OCI-LY1 (cell line): Measurements from ENCODE around the gene JAK1.

Source experiments
- H2AFZ ChIP-seq: fragments of 200-600 bp; sonication (generic), shearing (Covaris generic); 2 replicates; pipeline ENCODE4 v1.6.0; 2014; ENCODE audit warnings: antibody characterized with exemption, mild to moderate bottlenecking, low read length
- H3F3A ChIP-seq: fragments of 200-600 bp; sonication (generic), shearing (Covaris generic); 2 replicates; pipeline ENCODE4 v1.6.0; 2014; ENCODE audit warnings: mild to moderate bottlenecking, antibody characterized with exemption, low read length, moderate library complexity; ENCODE audit not compliant: insufficient read depth
- H3K27ac ChIP-seq: fragments of 200-600 bp; sonication (generic); 2 replicates; pipeline ENCODE4 v1.5.1; 2014; ENCODE audit warnings: low read length, mixed run types, mild to moderate bottlenecking, low read depth; ENCODE audit not compliant: poor library complexity, severe bottlenecking
- H3K27me3 ChIP-seq: fragments of 200-600 bp; sonication (generic); 2 replicates; pipeline ENCODE4 v1.6.0; 2014; ENCODE audit warnings: antibody characterized with exemption, mild to moderate bottlenecking, low read length, moderate library complexity; ENCODE audit not compliant: insufficient read depth
- H3K36me3 ChIP-seq: fragments of 200-600 bp; sonication (generic); 2 replicates; pipeline ENCODE4 v1.6.1; 2014; ENCODE audit warnings: mild to moderate bottlenecking, antibody characterized with exemption, low read length, moderate library complexity, mixed read lengths; ENCODE audit not compliant: insufficient read depth
- H3K4me1 ChIP-seq: fragments of 200-600 bp; sonication (generic); 2 replicates; pipeline ENCODE4 v1.5.1; 2014; ENCODE audit warnings: mild to moderate bottlenecking, low read length, moderate library complexity; ENCODE audit not compliant: insufficient read depth, severe bottlenecking
- H3K4me2 ChIP-seq: fragments of 200-600 bp; sonication (generic), shearing (Covaris generic); 2 replicates; pipeline ENCODE4 v1.6.1; 2014; ENCODE audit warnings: low read length
- H3K4me3 ChIP-seq: fragments of 200-600 bp; sonication (generic); 2 replicates; pipeline ENCODE4 v1.5.1; 2014; ENCODE audit warnings: low read length, low read depth, mild to moderate bottlenecking, mixed read lengths; ENCODE audit not compliant: poor library complexity, severe bottlenecking
- H3K79me2 ChIP-seq: fragments of 200-600 bp; shearing (Covaris generic); 2 replicates; pipeline ENCODE4 v1.6.1; 2016; ENCODE audit warnings: mixed run types, low read length, mixed read lengths; ENCODE audit not compliant: insufficient read depth
- H3K9ac ChIP-seq: fragments of 200-600 bp; sonication (generic), shearing (Covaris generic); 2 replicates; pipeline ENCODE4 v1.6.1; 2014; ENCODE audit warnings: mild to moderate bottlenecking, low read length, mixed read lengths
- H3K9me2 ChIP-seq: fragments of 200-600 bp; sonication (generic), shearing (Covaris generic); 2 replicates; pipeline ENCODE4 v1.6.1; 2014; ENCODE audit warnings: low read depth, mild to moderate bottlenecking, low read length, mixed read lengths
- H3K9me3 ChIP-seq: fragments of 200-600 bp; shearing (Covaris generic); 2 replicates; pipeline ENCODE4 v1.6.1; 2014; ENCODE audit warnings: low read length, mixed read lengths
- H4K20me1 ChIP-seq: fragments of 200-600 bp; sonication (generic), shearing (Covaris generic); 2 replicates; pipeline ENCODE4 v1.6.0; 2016; ENCODE audit warnings: mild to moderate bottlenecking, low read length; ENCODE audit not compliant: insufficient read depth
- CTCF ChIP-seq: fragments of 200-600 bp; sonication (generic), shearing (Covaris generic); IDR thresholded peaks from 2 replicates; pipeline ENCODE4 v1.5.1; 2017; ENCODE audit warnings: mild to moderate bottlenecking, antibody characterized with exemption, low read length, moderate library complexity, mixed read lengths
- EZH2 ChIP-seq: fragments of 200-600 bp; sonication (generic), shearing (Covaris generic); IDR thresholded peaks from 2 replicates; pipeline ENCODE4 v1.8.0; 2017; ENCODE audit warnings: borderline replicate concordance, mixed run types, mild to moderate bottlenecking, antibody characterized with exemption, low read length, moderate library complexity, mixed read lengths

JAK1 gene

GRCh38 chr1:64865105-64865757 is 101.1 kb downstream of the JAK1 start:
- Histone ChIP-seq H3K27ac (peak overlapping the region; percentile 79), H3K9me2 (no peaks in the 10 kb centered on the region), H4K20me1 (no peaks in the 10 kb centered on the region), H3K9ac (no peak overlapping the region; the same call in 1 of the 2 replicates), H2AFZ (no peak overlapping the region), H3F3A (no peaks in the 10 kb centered on the region), H3K4me1 (peaks cover 32% of the 10 kb centered on the region), H3K36me3 (peaks cover 23% of the 10 kb centered on the region), H3K9me3 (no peaks in the 10 kb centered on the region), H3K79me2 (no peaks in the 10 kb centered on the region), H3K4me2 (peak overlapping the region; percentile 44; the same call in 1 of the 2 replicates), H3K4me3 (no peak overlapping the region), H3K27me3 (no peaks in the 10 kb centered on the region)
- no peak for TF ChIP-seq CTCF
- TF ChIP-seq EZH2, result no peak

DNA sequence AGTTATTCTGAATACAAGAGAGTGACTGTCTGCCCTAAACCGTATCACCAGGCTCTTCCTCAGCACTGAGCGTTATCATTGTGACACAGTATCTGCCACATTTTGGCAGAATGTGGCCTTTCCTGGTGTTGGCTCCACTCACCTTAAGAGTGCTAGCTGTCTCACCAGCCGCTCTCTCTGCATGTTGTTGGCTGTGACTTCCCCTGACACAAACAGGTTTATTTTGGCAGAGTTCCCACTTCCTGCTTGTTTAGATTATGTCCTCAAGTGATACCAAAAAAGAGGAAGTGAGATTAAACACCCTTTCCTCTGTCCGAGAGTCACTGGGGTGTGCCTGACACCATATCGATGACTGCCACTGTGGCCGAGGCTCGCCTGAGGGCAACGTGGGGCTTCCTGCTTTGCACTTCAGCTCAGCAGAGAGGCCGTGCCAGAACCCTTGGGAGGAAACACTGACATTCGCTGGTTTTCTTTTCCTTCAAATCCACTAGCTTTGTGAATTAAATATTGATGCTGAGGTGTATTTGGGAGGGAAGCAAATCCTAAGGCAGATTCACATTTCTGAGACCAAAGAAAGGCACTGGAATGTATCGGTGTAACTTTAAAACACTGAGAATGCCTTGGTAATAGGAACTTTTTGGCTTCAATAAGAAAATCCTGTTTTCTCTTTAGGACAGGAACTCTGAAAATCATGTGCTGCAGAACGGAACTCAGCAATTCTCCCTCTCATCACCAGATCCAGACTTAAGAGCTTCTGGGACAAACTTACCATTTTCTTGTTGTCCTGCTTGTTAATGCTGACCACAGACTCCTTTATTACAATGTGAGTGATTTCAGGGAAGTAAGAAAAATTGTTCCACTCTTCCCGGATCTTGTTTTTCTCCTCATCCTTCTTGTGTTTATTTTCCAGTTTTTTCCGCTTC is 102.1 kb downstream of the JAK1 start:
- Histone ChIP-seq H3F3A (no peaks in the 10 kb centered on the region), H3K9ac (peak overlapping the region; percentile 21; the same call in 1 of the 2 replicates), H3K4me2 (peak overlapping the region; percentile 44), H3K4me3 (no peak overlapping the region), H3K4me1 (peaks cover 32% of the 10 kb centered on the region), H3K9me3 (no peaks in the 10 kb centered on the region), H3K27ac (peak overlapping the region; percentile 79), H4K20me1 (no peaks in the 10 kb centered on the region), H2AFZ (no peak overlapping the region), H3K36me3 (peaks cover 27% of the 10 kb centered on the region), H3K27me3 (no peaks in the 10 kb centered on the region), H3K9me2 (no peaks in the 10 kb centered on the region), H3K79me2 (no peaks in the 10 kb centered on the region)
- TF ChIP-seq CTCF (no peak), EZH2 (no peak)

- no peak for TF ChIP-seq CTCF
- TF ChIP-seq EZH2, result no peak
These were observed 104.7 kb downstream of the JAK1 start for GRCh38 chr1:64861611-64862010.

More at GRCh38 chr1:64861611-64862010, 104.7 kb downstream of the JAK1 start:
- Histone ChIP-seq H3K9me3 (no peaks in the 10 kb centered on the region), H3K27me3 (no peaks in the 10 kb centered on the region), H3K9me2 (no peaks in the 10 kb centered on the region), H3K9ac (no peak overlapping the region), H3K79me2 (no peaks in the 10 kb centered on the region), H4K20me1 (no peaks in the 10 kb centered on the region), H3K27ac (no peak overlapping the region), H3K4me3 (no peak overlapping the region), H3K36me3 (peaks cover 38% of the 10 kb centered on the region), H2AFZ (no peak overlapping the region), H3K4me1 (peaks cover 32% of the 10 kb centered on the region), H3F3A (no peaks in the 10 kb centered on the region), H3K4me2 (no peak overlapping the region)
